WTC11 (cell line): ENCODE data around the gene SLC7A14.

ENCODE experiments used
- ATF1 ChIP-seq: sonication (generic); formaldehyde crosslinking; IDR thresholded peaks from 2 replicates; pipeline ENCODE4 v1.8.1; 2023; ENCODE audit warnings: mild to moderate bottlenecking, moderate library complexity, missing genetic modification reagents
- HMGXB4 ChIP-seq: sonication (generic); formaldehyde crosslinking; IDR thresholded peaks from 2 replicates; pipeline ENCODE4 v1.8.1; 2023; ENCODE audit warnings: mild to moderate bottlenecking, moderate library complexity, missing genetic modification reagents
- JUN ChIP-seq: sonication (generic); formaldehyde crosslinking; IDR thresholded peaks from 2 replicates; pipeline ENCODE4 v1.8.0; 2023; ENCODE audit warnings: mild to moderate bottlenecking, missing genetic modification reagents
- MAX ChIP-seq: sonication (generic); formaldehyde crosslinking; IDR thresholded peaks from 2 replicates; pipeline ENCODE4 v1.8.0; 2022; ENCODE audit warnings: mild to moderate bottlenecking, missing genetic modification reagents
- NFYB ChIP-seq: sonication (generic); formaldehyde crosslinking; conservative IDR thresholded peaks from 2 replicates; pipeline ENCODE4 v1.8.0; 2022; ENCODE audit warnings: low read depth, missing genetic modification reagents
- SMAD4 ChIP-seq: sonication (generic); formaldehyde crosslinking; IDR thresholded peaks from 2 replicates; pipeline ENCODE4 v1.8.0; 2022; ENCODE audit warnings: mild to moderate bottlenecking, missing genetic modification reagents
- SP1 ChIP-seq: sonication (generic); formaldehyde crosslinking; conservative IDR thresholded peaks from 2 replicates; pipeline ENCODE4 v1.8.1; 2022; ENCODE audit warnings: missing genetic modification reagents
- TCF7 ChIP-seq: sonication (generic); formaldehyde crosslinking; IDR thresholded peaks from 2 replicates; pipeline ENCODE4 v1.8.0; 2022; ENCODE audit warnings: mild to moderate bottlenecking, low read depth, missing genetic modification reagents, moderate library complexity
- ZBTB21 ChIP-seq: sonication (generic); formaldehyde crosslinking; IDR thresholded peaks from 2 replicates; pipeline ENCODE4 v1.8.1; 2023; ENCODE audit warnings: mild to moderate bottlenecking, missing genetic modification reagents, borderline replicate concordance
- ZSCAN18 ChIP-seq: fragments of 250-450 bp; sonication (Bioruptor Pico); IDR thresholded peaks from 2 replicates; pipeline ENCODE4 v2.1.2; 2022; ENCODE audit warnings: mild to moderate bottlenecking, moderate library complexity
- TF ChIP-seq, protein P1 (sequence below): fragments of 200-600 bp; IDR thresholded peaks from 2 replicates; pipeline ENCODE4 v1.8.0; 2022; ENCODE audit warnings: antibody characterized with exemption
- TF ChIP-seq, protein P2 (sequence below): fragments of 250-450 bp; sonication (Bioruptor Pico); IDR thresholded peaks from 2 replicates; pipeline ENCODE4 v1.9.0; 2021; ENCODE audit warnings: mild to moderate bottlenecking, borderline replicate concordance

DNA sequence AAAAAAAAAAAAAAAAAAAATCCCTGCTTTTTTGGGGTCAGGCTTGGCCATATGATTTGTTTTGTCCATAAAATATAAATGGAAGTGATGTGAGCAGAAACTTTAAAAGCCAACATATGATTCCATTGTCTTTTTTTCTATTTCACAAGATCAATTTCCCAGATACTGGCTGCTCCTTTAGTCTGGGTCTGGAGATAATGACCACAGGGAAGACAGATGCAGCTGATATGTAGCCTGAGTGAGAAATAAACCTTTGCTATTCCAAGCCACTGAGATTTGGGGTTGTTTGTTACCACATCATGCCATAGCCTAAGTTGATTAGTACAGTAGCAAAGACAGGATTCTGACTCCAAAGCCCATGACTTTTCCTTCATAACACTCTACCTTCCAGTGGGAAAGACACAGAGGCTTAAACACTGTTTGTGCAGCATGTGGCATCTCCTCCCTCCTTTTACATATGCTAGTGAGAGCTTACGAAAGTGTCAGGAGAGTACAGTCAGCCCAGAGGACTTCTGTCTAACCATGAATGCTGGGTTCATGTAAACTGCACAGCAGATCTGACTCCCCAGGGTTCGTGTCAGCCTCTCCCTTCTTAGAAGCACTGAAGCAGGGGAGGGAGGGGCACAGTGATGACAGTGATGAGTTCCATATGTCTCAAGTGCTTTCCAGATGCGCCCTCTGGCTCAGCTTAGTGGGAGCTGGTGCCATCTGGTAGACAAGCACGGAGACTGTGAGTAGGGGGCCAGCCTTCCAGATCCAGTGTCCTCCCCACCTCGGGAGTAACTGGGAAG lies 36.7 kb upstream of the SLC7A14 start:
- TF ChIP-seq, protein P1, sequence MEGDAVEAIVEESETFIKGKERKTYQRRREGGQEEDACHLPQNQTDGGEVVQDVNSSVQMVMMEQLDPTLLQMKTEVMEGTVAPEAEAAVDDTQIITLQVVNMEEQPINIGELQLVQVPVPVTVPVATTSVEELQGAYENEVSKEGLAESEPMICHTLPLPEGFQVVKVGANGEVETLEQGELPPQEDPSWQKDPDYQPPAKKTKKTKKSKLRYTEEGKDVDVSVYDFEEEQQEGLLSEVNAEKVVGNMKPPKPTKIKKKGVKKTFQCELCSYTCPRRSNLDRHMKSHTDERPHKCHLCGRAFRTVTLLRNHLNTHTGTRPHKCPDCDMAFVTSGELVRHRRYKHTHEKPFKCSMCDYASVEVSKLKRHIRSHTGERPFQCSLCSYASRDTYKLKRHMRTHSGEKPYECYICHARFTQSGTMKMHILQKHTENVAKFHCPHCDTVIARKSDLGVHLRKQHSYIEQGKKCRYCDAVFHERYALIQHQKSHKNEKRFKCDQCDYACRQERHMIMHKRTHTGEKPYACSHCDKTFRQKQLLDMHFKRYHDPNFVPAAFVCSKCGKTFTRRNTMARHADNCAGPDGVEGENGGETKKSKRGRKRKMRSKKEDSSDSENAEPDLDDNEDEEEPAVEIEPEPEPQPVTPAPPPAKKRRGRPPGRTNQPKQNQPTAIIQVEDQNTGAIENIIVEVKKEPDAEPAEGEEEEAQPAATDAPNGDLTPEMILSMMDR = no peak
- no peak for TF ChIP-seq TCF7
- no peak for TF ChIP-seq SP1
- no peak for TF ChIP-seq NFYB (CRISPR knock-in tag)
- no peak for TF ChIP-seq ZSCAN18 (CRISPR knock-in tag)
- TF ChIP-seq MAX (CRISPR knock-in tag) = no peak
- TF ChIP-seq ATF1 (CRISPR knock-in tag) = no peak
- TF ChIP-seq ZBTB21 (CRISPR knock-in tag) = no peak
- TF ChIP-seq, protein P2, sequence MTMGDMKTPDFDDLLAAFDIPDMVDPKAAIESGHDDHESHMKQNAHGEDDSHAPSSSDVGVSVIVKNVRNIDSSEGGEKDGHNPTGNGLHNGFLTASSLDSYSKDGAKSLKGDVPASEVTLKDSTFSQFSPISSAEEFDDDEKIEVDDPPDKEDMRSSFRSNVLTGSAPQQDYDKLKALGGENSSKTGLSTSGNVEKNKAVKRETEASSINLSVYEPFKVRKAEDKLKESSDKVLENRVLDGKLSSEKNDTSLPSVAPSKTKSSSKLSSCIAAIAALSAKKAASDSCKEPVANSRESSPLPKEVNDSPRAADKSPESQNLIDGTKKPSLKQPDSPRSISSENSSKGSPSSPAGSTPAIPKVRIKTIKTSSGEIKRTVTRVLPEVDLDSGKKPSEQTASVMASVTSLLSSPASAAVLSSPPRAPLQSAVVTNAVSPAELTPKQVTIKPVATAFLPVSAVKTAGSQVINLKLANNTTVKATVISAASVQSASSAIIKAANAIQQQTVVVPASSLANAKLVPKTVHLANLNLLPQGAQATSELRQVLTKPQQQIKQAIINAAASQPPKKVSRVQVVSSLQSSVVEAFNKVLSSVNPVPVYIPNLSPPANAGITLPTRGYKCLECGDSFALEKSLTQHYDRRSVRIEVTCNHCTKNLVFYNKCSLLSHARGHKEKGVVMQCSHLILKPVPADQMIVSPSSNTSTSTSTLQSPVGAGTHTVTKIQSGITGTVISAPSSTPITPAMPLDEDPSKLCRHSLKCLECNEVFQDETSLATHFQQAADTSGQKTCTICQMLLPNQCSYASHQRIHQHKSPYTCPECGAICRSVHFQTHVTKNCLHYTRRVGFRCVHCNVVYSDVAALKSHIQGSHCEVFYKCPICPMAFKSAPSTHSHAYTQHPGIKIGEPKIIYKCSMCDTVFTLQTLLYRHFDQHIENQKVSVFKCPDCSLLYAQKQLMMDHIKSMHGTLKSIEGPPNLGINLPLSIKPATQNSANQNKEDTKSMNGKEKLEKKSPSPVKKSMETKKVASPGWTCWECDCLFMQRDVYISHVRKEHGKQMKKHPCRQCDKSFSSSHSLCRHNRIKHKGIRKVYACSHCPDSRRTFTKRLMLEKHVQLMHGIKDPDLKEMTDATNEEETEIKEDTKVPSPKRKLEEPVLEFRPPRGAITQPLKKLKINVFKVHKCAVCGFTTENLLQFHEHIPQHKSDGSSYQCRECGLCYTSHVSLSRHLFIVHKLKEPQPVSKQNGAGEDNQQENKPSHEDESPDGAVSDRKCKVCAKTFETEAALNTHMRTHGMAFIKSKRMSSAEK (CRISPR knock-in tag) = no peak
- TF ChIP-seq SMAD4 (CRISPR knock-in tag) = no peak
- TF ChIP-seq JUN (CRISPR knock-in tag) = no peak
- TF ChIP-seq HMGXB4 = no peak
